ENCODE measurements around the gene ASIC2.

ASIC2 gene

GRCh38 chr17:33055171-33055611 is 237.9 kb downstream of the ASIC2 start:
- no peak for DNase-seq

- DNase-seq: no peak
These were observed 238.7 kb downstream of the ASIC2 start for GRCh38 chr17:33054412-33054811.

- no peak for DNase-seq
These were observed 239.4 kb downstream of the ASIC2 start for GRCh38 chr17:33053676-33054075.

GRCh38 chr17:33052856-33053255 is 240.2 kb downstream of the ASIC2 start:
- no peak for DNase-seq

GRCh38 chr17:33050611-33051140 is 242.4 kb downstream of the ASIC2 start:
- no peak for DNase-seq

- DNase-seq: peak; percentile 7 to 51
These were observed 243.2 kb downstream of the ASIC2 start for GRCh38 chr17:33049781-33050414.

GRCh38 chr17:33046361-33047255 is 246.5 kb downstream of the ASIC2 start:
- DNase-seq: no peak

- DNase-seq: no peak
These were observed 247.9 kb downstream of the ASIC2 start for GRCh38 chr17:33045216-33045615.

- DNase-seq: no peak
These were observed 248.3 kb downstream of the ASIC2 start for GRCh38 chr17:33044771-33045170.

- DNase-seq: no peak
These were observed 252.6 kb downstream of the ASIC2 start for GRCh38 chr17:33040461-33040860.

GRCh38 chr17:33039874-33040273 is 253.2 kb downstream of the ASIC2 start:
- no peak for DNase-seq

- DNase-seq: peak in 1 of 2 experiments; percentile 6
These were observed 254.4 kb downstream of the ASIC2 start for GRCh38 chr17:33038740-33039139.

GRCh38 chr17:33033176-33033575 is 259.9 kb downstream of the ASIC2 start:
- DNase-seq: no peak

GRCh38 chr17:33028778-33029177 is 264.3 kb downstream of the ASIC2 start:
- DNase-seq: no peak

GRCh38 chr17:33028061-33028460 is 265.0 kb downstream of the ASIC2 start:
- no peak for DNase-seq

GRCh38 chr17:33024688-33025486 is 268.2 kb downstream of the ASIC2 start:
- no peak for DNase-seq

GRCh38 chr17:33023790-33024189 is 269.3 kb downstream of the ASIC2 start:
- no peak for DNase-seq

- DNase-seq: no peak
These were observed 271.2 kb downstream of the ASIC2 start for GRCh38 chr17:33021731-33022408.

- DNase-seq: no peak
These were observed 273.8 kb downstream of the ASIC2 start for GRCh38 chr17:33019161-33019890.

- no peak for DNase-seq
These were observed 275.7 kb downstream of the ASIC2 start for GRCh38 chr17:33017366-33017765.

- DNase-seq: no peak
These were observed 276.2 kb downstream of the ASIC2 start for GRCh38 chr17:33016920-33017319.

Measured in NCI-H446 (cell line).